ENCODE measurements around the gene MUTYH. TPM values are rescaled to one million over a fixed set of nuclear protein-coding genes. Genes with fewer than 3 reads are reported as not detected.

The MUTYH gene
- total RNA-seq, 1 experiment from 2014 or later: 40.8 TPM

GRCh38 chr1:45381243-45381642 lies 41.0 kb upstream of the MUTYH start:
- CTCF ChIA-PET: no interaction called here
- intact Hi-C loops (cut with micrococcal nuclease; ENCODE audit: unreplicated experiment) (no loop called here), in situ Hi-C loops (cut with HindIII; ENCODE audit: low pct_unique_long_range_greater_than_20kb, low sequenced_read_pairs) (no loop called here)
- Histone ChIP-seq H3K27me3 (ENCODE audit: control insufficient read depth, insufficient read depth, low read length) (no peaks in the 10 kb centered on the region; the same call in 1 of the 2 replicates), H3K27ac (ENCODE audit: low read length) (no peak overlapping the region), H3K9me3 (ENCODE audit: control insufficient read depth, insufficient read depth, low read depth, low read length) (no peaks in the 10 kb centered on the region), H3K4me1 (ENCODE audit: control insufficient read depth, insufficient read depth, low read length) (no peaks in the 10 kb centered on the region), H3K4me3 (ENCODE audit: low read depth in 2 of 2, low read length in 2 of 2) (no peak overlapping the region), H3K36me3 (ENCODE audit: control insufficient read depth, insufficient read depth, low read length) (no peaks in the 10 kb centered on the region)
- POLR2A ChIA-PET: no interaction called here
- no peak for ATAC-seq
- TF ChIP-seq SIN3A (IDR thresholded peaks at IDR 0.05; ENCODE audit: borderline replicate concordance, insufficient read depth, low read depth, low read length) (no peak), POLR2AphosphoS5 (IDR thresholded peaks at IDR 0.05; ENCODE audit: low read depth, low read length) (no peak), REST (IDR thresholded peaks at IDR 0.05; ENCODE audit: insufficient read depth in 1 of 2, low read depth in 2 of 2, low read length in 1 of 2) (no peak), TCF7L2 (IDR thresholded peaks at IDR 0.05; ENCODE audit: low read depth, low read length) (no peak), CTCF (IDR thresholded peaks at IDR 0.05) (no peak)
- no TSS peak for BruUV-seq (replicated peaks)
- no peak for DNase-seq (ENCODE audit: low read depth, low spot score)

- ChIA-PET CTCF (no interaction called here), POLR2A (no interaction called here)
- in situ Hi-C loops (cut with HindIII; ENCODE audit: low pct_unique_long_range_greater_than_20kb, low sequenced_read_pairs) (no loop called here), intact Hi-C loops (cut with micrococcal nuclease; ENCODE audit: unreplicated experiment) (no loop called here)
- Histone ChIP-seq H3K27ac (ENCODE audit: low read length) (no peak overlapping the region), H3K4me3 (ENCODE audit: low read depth in 2 of 2, low read length in 2 of 2) (no peak overlapping the region), H3K4me1 (ENCODE audit: control insufficient read depth, insufficient read depth, low read length) (no peaks in the 10 kb centered on the region), H3K27me3 (ENCODE audit: control insufficient read depth, insufficient read depth, low read length) (no peaks in the 10 kb centered on the region; the same call in 1 of the 2 replicates), H3K36me3 (ENCODE audit: control insufficient read depth, insufficient read depth, low read length) (no peaks in the 10 kb centered on the region), H3K9me3 (ENCODE audit: control insufficient read depth, insufficient read depth, low read depth, low read length) (no peaks in the 10 kb centered on the region)
- TF ChIP-seq CTCF (IDR thresholded peaks at IDR 0.05) (no peak), REST (IDR thresholded peaks at IDR 0.05; ENCODE audit: insufficient read depth in 1 of 2, low read depth in 2 of 2, low read length in 1 of 2) (no peak), TCF7L2 (IDR thresholded peaks at IDR 0.05; ENCODE audit: low read depth, low read length) (no peak), SIN3A (IDR thresholded peaks at IDR 0.05; ENCODE audit: borderline replicate concordance, insufficient read depth, low read depth, low read length) (no peak), POLR2AphosphoS5 (IDR thresholded peaks at IDR 0.05; ENCODE audit: low read depth, low read length) (no peak)
- BruUV-seq (replicated peaks): no TSS peak
- ATAC-seq (no peak), DNase-seq (ENCODE audit: low read depth, low spot score) (no peak)
Observed at GRCh38 chr1:45380730-45381129, 40.5 kb upstream of the MUTYH start.
